Measurements from ENCODE around the gene PIAS1. TPM values are rescaled to one million over a fixed set of nuclear protein-coding genes. Genes with fewer than 3 reads are reported as not detected.

PIAS1 gene
- total RNA-seq, 1 donor from 2014 or later, result 30.8 TPM

DNA sequence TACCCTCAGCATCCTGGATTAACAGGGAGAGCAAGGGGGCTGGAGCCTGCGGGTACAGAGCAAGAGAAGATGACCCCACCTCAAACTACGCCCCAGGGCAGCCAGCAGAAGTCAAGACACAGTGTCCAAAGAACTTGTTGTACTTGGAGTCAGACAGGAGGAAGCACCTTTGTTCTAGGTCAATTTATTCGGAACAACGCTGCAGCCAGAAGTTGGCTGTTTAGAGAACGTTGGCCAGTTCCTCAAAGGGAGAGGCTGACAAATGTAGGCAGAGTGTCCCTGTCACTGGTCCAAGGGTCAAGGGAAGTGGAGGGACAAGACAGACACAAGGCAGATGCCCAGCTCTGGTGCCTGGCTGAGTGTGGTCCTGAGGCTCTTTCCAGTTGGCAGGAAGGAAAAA lies 32.1 kb upstream of the PIAS1 start:
- Mint-ChIP-seq H3K9me3 (ENCODE audit: low read depth) (no peaks in the 10 kb centered on the region), H3K27me3 (ENCODE audit: low read depth) (no peaks in the 10 kb centered on the region), H3K27ac (ENCODE audit: unreplicated experiment) (no peak overlapping the region), H3K36me3 (ENCODE audit: low read depth) (peaks cover 2% of the 10 kb centered on the region), H3K4me1 (ENCODE audit: low read depth) (peaks cover 9% of the 10 kb centered on the region), H3K4me3 (ENCODE audit: unreplicated experiment) (no peak overlapping the region)
- no peak for DNase-seq (ENCODE audit: low spot score)
- TF ChIP-seq, protein P1, sequence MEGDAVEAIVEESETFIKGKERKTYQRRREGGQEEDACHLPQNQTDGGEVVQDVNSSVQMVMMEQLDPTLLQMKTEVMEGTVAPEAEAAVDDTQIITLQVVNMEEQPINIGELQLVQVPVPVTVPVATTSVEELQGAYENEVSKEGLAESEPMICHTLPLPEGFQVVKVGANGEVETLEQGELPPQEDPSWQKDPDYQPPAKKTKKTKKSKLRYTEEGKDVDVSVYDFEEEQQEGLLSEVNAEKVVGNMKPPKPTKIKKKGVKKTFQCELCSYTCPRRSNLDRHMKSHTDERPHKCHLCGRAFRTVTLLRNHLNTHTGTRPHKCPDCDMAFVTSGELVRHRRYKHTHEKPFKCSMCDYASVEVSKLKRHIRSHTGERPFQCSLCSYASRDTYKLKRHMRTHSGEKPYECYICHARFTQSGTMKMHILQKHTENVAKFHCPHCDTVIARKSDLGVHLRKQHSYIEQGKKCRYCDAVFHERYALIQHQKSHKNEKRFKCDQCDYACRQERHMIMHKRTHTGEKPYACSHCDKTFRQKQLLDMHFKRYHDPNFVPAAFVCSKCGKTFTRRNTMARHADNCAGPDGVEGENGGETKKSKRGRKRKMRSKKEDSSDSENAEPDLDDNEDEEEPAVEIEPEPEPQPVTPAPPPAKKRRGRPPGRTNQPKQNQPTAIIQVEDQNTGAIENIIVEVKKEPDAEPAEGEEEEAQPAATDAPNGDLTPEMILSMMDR (IDR thresholded peaks at IDR 0.05), result no peak

DNA sequence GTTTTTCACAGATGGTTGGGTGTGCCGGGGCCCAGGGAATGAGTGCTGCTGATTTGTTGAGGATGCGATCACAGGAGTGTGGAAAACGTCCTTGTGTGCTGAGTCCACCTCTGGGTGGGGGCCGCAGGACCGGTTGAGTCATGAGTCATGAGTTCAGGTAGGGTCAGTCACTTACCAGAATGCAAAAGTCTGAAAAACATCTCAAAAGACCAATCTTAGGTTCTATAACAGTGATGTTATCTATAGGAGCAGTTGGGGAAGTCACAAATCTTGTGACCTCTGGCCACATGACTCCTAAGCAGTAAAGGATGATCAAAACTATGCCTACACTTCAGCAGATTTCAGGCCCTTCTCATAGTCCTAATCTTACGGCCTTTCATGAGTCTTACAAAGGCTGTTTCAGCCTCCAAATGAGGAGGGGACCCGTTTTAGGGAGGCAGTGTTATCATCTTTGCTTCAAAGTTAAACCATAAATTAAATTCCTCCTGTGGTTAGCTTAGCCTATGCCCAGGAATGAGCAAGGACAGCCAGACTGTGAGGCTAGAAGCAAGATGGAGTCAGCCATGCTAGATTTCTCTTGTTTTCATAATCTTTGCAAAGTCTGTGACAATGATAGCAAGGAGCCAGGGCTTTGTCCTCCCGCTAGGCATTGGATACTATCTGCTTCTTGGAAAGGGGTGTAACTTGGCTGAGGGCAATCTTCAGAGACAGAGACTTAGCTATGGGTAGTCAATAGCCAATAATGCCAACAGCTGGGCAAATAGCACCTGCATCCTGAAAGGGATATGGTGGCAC lies 30.6 kb upstream of the PIAS1 start:
- Mint-ChIP-seq H3K27ac (ENCODE audit: unreplicated experiment) (no peak overlapping the region), H3K4me1 (ENCODE audit: low read depth) (peaks cover 9% of the 10 kb centered on the region), H3K9me3 (ENCODE audit: low read depth) (no peaks in the 10 kb centered on the region), H3K36me3 (ENCODE audit: low read depth) (peaks cover 2% of the 10 kb centered on the region), H3K4me3 (ENCODE audit: unreplicated experiment) (no peak overlapping the region), H3K27me3 (ENCODE audit: low read depth) (no peaks in the 10 kb centered on the region)
- no peak for DNase-seq (ENCODE audit: low spot score)
- TF ChIP-seq, protein P1 (IDR thresholded peaks at IDR 0.05), result no peak

DNA sequence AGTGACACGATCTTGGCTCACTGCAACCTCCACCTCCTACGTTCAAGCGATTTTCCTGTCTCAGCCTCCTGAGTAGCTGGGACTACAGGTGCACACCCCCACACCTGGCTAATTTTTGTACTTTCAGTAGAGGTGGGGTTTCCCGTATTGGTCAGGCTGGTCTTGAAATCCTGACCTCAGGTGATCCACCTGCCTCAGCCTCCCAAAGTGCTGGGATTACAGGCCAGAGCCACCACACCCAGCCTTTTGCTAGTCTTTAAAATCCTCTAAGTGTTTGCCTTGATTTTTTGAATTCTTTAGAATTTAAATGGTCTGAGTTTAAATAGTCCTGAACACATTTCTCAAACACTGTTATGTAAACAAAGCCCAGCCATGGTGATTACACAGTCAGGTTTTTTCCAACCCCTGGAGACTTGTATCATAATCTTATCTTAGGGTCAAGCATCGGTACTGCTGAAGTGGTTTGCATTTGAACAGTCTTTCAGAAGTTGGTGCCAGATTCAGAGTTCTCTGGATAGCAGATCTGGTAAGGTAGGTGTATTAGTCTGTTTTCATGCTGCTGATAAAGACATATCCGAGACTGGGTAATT lies 28.2 kb upstream of the PIAS1 start:
- Mint-ChIP-seq H3K27ac (ENCODE audit: unreplicated experiment) (no peak overlapping the region), H3K36me3 (ENCODE audit: low read depth) (peaks cover 2% of the 10 kb centered on the region), H3K9me3 (ENCODE audit: low read depth) (peaks cover 3% of the 10 kb centered on the region), H3K4me1 (ENCODE audit: low read depth) (peaks cover 9% of the 10 kb centered on the region), H3K27me3 (ENCODE audit: low read depth) (no peaks in the 10 kb centered on the region), H3K4me3 (ENCODE audit: unreplicated experiment) (no peak overlapping the region)
- TF ChIP-seq, protein P1 (IDR thresholded peaks at IDR 0.05), result no peak
- no peak for DNase-seq (ENCODE audit: low spot score)

DNA sequence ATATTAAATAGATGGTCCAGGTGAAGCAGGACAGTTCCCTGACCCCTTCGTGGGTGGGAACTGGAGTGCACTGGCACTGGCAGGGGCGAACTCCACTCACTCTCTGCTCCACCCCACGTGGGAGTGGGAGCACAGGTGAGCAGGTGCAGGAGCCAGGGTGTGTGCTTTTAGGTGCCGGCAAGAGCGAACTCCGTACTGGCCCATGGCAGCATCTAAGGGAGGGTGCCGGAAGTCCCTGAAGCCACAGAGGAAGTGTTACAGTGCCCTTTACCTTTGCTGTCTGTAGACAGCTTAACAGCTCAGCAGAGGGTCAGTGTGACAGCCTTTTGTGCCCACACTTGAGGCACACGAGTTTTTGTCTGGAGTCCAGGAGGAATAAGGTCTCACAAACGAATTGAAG lies 26.7 kb upstream of the PIAS1 start:
- Mint-ChIP-seq H3K27me3 (ENCODE audit: low read depth) (no peaks in the 10 kb centered on the region), H3K9me3 (ENCODE audit: low read depth) (peaks cover 3% of the 10 kb centered on the region), H3K27ac (ENCODE audit: unreplicated experiment) (no peak overlapping the region), H3K4me3 (ENCODE audit: unreplicated experiment) (no peak overlapping the region), H3K4me1 (ENCODE audit: low read depth) (peaks cover 9% of the 10 kb centered on the region), H3K36me3 (ENCODE audit: low read depth) (no peaks in the 10 kb centered on the region)
- DNase-seq (ENCODE audit: low spot score), result no peak
- TF ChIP-seq, protein P1 (IDR thresholded peaks at IDR 0.05), result no peak

DNA sequence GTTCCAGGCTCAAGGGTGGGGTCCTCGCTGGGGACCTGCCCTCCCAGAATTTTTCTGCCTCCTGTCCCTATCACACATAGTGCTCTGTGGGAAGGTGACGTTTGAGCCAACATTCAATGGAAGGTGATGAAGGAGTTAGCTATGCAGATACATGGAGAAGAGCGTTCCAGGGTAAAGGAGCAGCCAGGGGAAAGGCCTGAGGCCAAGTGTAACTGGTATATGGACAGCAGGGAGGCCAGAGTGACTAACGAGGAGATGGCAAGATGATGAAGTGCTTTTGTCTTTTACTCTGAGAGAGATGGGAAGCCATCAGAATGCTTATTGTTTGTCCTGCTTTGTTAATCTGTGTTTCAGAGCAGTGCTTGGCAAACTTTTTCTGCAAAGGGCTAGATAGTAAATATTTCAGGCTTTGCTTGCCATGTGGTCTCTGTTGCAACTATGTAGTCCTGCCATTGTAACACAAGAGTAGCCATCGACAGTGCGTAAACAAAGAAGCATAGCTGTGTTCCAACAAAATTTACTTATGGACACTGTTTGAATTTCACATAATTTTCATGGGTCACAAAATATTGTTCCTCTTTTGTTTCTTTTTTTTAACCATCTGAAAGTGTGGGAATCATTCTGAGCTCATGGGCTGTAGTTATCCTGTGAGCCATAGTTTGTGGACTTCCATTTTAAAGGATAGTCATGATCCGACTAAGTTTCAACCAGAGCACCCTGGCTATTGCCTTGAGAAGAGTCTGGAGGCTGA lies 25.8 kb upstream of the PIAS1 start:
- Mint-ChIP-seq H3K36me3 (ENCODE audit: low read depth) (no peaks in the 10 kb centered on the region), H3K27me3 (ENCODE audit: low read depth) (no peaks in the 10 kb centered on the region), H3K9me3 (ENCODE audit: low read depth) (peaks cover 3% of the 10 kb centered on the region), H3K4me1 (ENCODE audit: low read depth) (peaks cover 9% of the 10 kb centered on the region), H3K27ac (ENCODE audit: unreplicated experiment) (no peak overlapping the region), H3K4me3 (ENCODE audit: unreplicated experiment) (no peak overlapping the region)
- TF ChIP-seq, protein P1 (IDR thresholded peaks at IDR 0.05), result no peak
- no peak for DNase-seq (ENCODE audit: low spot score)

Measured in chondrocyte (in vitro differentiated cells).